Measurements from ENCODE around the gene PCCA. TPM values are rescaled to one million over a fixed set of nuclear protein-coding genes. Genes with fewer than 3 reads are reported as not detected.

PCCA gene
- total and polyA plus RNA-seq, 2 donors from 2014 or later = 86.2 to 222 TPM

- TF ChIP-seq CTCF (IDR thresholded peaks at IDR 0.05; ENCODE audit: borderline replicate concordance, extremely low read depth, insufficient read depth) = no peak
- Histone ChIP-seq H3K4me3 (ENCODE audit: low read length in 3 of 3) (no peak overlapping the region), H3K9me3 (ENCODE audit: control insufficient read depth in 2 of 3, insufficient read depth in 1 of 3, low read length in 3 of 3) (no peaks in the 10 kb centered on the region), H3K27me3 (ENCODE audit: control insufficient read depth, insufficient read depth, low read length) (no peaks in the 10 kb centered on the region), H3K4me1 (ENCODE audit: control insufficient read depth in 2 of 3, insufficient read depth in 2 of 3, low read depth in 1 of 3, low read length in 3 of 3) (no peaks in the 10 kb centered on the region), H3K9ac (ENCODE audit: low read length in 3 of 3) (no peak overlapping the region), H3K36me3 (ENCODE audit: control insufficient read depth in 2 of 3, insufficient read depth in 3 of 3, low read length in 3 of 3) (no peaks in the 10 kb centered on the region), H3K27ac (ENCODE audit: low read depth in 2 of 2, low read length in 2 of 2) (no peak overlapping the region)
- intact Hi-C loops (cut with DNase I) = no loop called here
- no peak for FAIRE-seq
- no peak for DNase-seq
Measured at GRCh38 chr13:100040196-100040595, 48.7 kb upstream of the PCCA start.

GRCh38 chr13:100044936-100045335 is 44.0 kb upstream of the PCCA start:
- H3K27ac ChIP-seq (ENCODE audit: low read depth in 2 of 2, low read length in 2 of 2) = no peak overlapping the region
- H3K36me3 ChIP-seq (ENCODE audit: control insufficient read depth in 2 of 3, insufficient read depth in 3 of 3, low read length in 3 of 3) = no peaks in the 10 kb centered on the region
- intact Hi-C loops (cut with DNase I) = no loop called here
- H3K4me1 ChIP-seq (ENCODE audit: control insufficient read depth in 2 of 3, insufficient read depth in 2 of 3, low read depth in 1 of 3, low read length in 3 of 3) = no peaks in the 10 kb centered on the region
- H3K27me3 ChIP-seq (ENCODE audit: control insufficient read depth, insufficient read depth, low read length) = no peaks in the 10 kb centered on the region
- H3K9ac ChIP-seq (ENCODE audit: low read length in 3 of 3) = no peak overlapping the region
- no peak for TF ChIP-seq CTCF (IDR thresholded peaks at IDR 0.05; ENCODE audit: borderline replicate concordance, extremely low read depth, insufficient read depth)
- no peaks in the 10 kb centered on the region for H3K9me3 ChIP-seq (ENCODE audit: control insufficient read depth in 2 of 3, insufficient read depth in 1 of 3, low read length in 3 of 3)
- DNase-seq (no peak), FAIRE-seq (no peak)
- H3K4me3 ChIP-seq (ENCODE audit: low read length in 3 of 3) = no peak overlapping the region

GRCh38 chr13:100045355-100045754 is 43.5 kb upstream of the PCCA start:
- Histone ChIP-seq H3K36me3 (ENCODE audit: control insufficient read depth in 2 of 3, insufficient read depth in 3 of 3, low read length in 3 of 3) (no peaks in the 10 kb centered on the region), H3K9me3 (ENCODE audit: control insufficient read depth in 2 of 3, insufficient read depth in 1 of 3, low read length in 3 of 3) (no peaks in the 10 kb centered on the region), H3K27ac (ENCODE audit: low read depth in 2 of 2, low read length in 2 of 2) (no peak overlapping the region), H3K27me3 (ENCODE audit: control insufficient read depth, insufficient read depth, low read length) (no peaks in the 10 kb centered on the region), H3K4me3 (ENCODE audit: low read length in 3 of 3) (no peak overlapping the region), H3K9ac (ENCODE audit: low read length in 3 of 3) (no peak overlapping the region), H3K4me1 (ENCODE audit: control insufficient read depth in 2 of 3, insufficient read depth in 2 of 3, low read depth in 1 of 3, low read length in 3 of 3) (no peaks in the 10 kb centered on the region)
- DNase-seq = no peak
- intact Hi-C loops (cut with DNase I) = no loop called here
- no peak for FAIRE-seq
- TF ChIP-seq CTCF (IDR thresholded peaks at IDR 0.05; ENCODE audit: borderline replicate concordance, extremely low read depth, insufficient read depth) = no peak

GRCh38 chr13:100051070-100051469 is 37.8 kb upstream of the PCCA start:
- Histone ChIP-seq H3K36me3 (ENCODE audit: control insufficient read depth in 2 of 3, insufficient read depth in 3 of 3, low read length in 3 of 3) (no peaks in the 10 kb centered on the region), H3K27ac (ENCODE audit: low read depth in 2 of 2, low read length in 2 of 2) (no peak overlapping the region), H3K4me1 (ENCODE audit: control insufficient read depth in 2 of 3, insufficient read depth in 2 of 3, low read depth in 1 of 3, low read length in 3 of 3) (no peaks in the 10 kb centered on the region), H3K4me3 (ENCODE audit: low read length in 3 of 3) (no peak overlapping the region), H3K27me3 (ENCODE audit: control insufficient read depth, insufficient read depth, low read length) (no peaks in the 10 kb centered on the region), H3K9ac (ENCODE audit: low read length in 3 of 3) (no peak overlapping the region), H3K9me3 (ENCODE audit: control insufficient read depth in 2 of 3, insufficient read depth in 1 of 3, low read length in 3 of 3) (no peaks in the 10 kb centered on the region)
- TF ChIP-seq CTCF (IDR thresholded peaks at IDR 0.05; ENCODE audit: borderline replicate concordance, extremely low read depth, insufficient read depth) = no peak
- FAIRE-seq = no peak
- no peak for DNase-seq
- intact Hi-C loops (cut with DNase I) = no loop called here
